K562 (cell line): Measurements from ENCODE around the gene ABLIM1. TPM values are rescaled to one million over a fixed set of nuclear protein-coding genes. Genes with fewer than 3 reads are reported as not detected.

Experiments used
- ATAC-seq: fragments of 200-7000 bp; cut with Tn5 transposase; 3 replicates; pipeline ENCODE4 v1.9.1; 2020; ENCODE audit warnings: moderate library complexity
- BruUV-seq: library from RNA; stranded (reverse); fragments of 400-500 nt; replicated peaks from 2 replicates; lab custom pipeline; 2021; lab: Mats Ljungman, UMichigan
- CTCF ChIA-PET: fragments of 300-600 bp; formaldehyde crosslinking; extraction: SDS; loops from one replicate; lab custom pipeline; 2021; ENCODE audit warnings: low intra/inter-chr PET ratio; lab: Yijun Ruan, JAX
- POLR2A ChIA-PET: fragments of 300-600, 350-650 bp; sonication (Branson Sonifier 250); formaldehyde crosslinking; extraction: SDS; loops from one replicate; lab custom pipeline; 2021; ENCODE audit warnings: antibody characterized with exemption, inconsistent platforms; lab: Yijun Ruan, JAX
- DNase-seq, 4 experiments: peaks; one replicate each; pipeline versions ENCODE4 v3.0.0 to v3.0.0-alpha.2; 2011 to 2018; ENCODE audit warnings: low spot score in 3 of 4, mixed read lengths in 3 of 4; ENCODE audit errors: extremely low read depth in 1 of 4
- FAIRE-seq: peaks from 2 replicates; lab custom pipeline; 2011; peaks lifted over from hg19 to GRCh38; lab: Jason Lieb, UNC
- H2AFZ ChIP-seq: 2 replicates; pipeline ENCODE4 v1.6.0; 2011; ENCODE audit warnings: low read depth, low read length, control low read depth, inconsistent platforms
- H3K27ac ChIP-seq: fragments of 200-600 bp; 3 replicates; pipeline ENCODE4 v1.8.0; 2011; ENCODE audit warnings: low read depth, mild to moderate bottlenecking, control low read depth, inconsistent platforms, low read length, moderate library complexity, mixed read lengths; ENCODE audit errors: extremely low read depth
- H3K27me3 ChIP-seq, 2 experiments: fragments of 300-600 bp in 1 of 2; 2 replicates in 1 of 2; 3 replicates in 1 of 2; pipeline versions ENCODE4 v1.6.0 to v1.8.0; 2011; ENCODE audit warnings: inconsistent platforms in 2 of 2, low read length in 2 of 2, mild to moderate bottlenecking in 1 of 2, mixed read lengths in 1 of 2, moderate library complexity in 1 of 2; ENCODE audit not compliant: control insufficient read depth in 2 of 2, insufficient read depth in 2 of 2
- H3K36me3 ChIP-seq: fragments of 300-600 bp; 3 replicates; pipeline ENCODE4 v1.8.0; 2011; ENCODE audit warnings: mild to moderate bottlenecking, low read length, inconsistent platforms; ENCODE audit not compliant: control insufficient read depth, insufficient read depth
- H3K4me1 ChIP-seq, 2 experiments: fragments of 200-600 bp in 1 of 2; replicated peaks in 1 of 2; 2 replicates in 1 of 2; 3 replicates in 1 of 2; pipeline versions ENCODE4 v1.5.1 to v1.8.0; 2011; ENCODE audit warnings: inconsistent platforms in 2 of 2, low read length in 2 of 2, mild to moderate bottlenecking in 1 of 2, mixed read lengths in 1 of 2, moderate library complexity in 1 of 2; ENCODE audit not compliant: control insufficient read depth in 2 of 2, insufficient read depth in 2 of 2
- H3K4me2 ChIP-seq: 2 replicates; pipeline ENCODE4 v1.6.1; 2011; ENCODE audit warnings: low read length, control low read depth, inconsistent platforms, mixed read lengths; ENCODE audit not compliant: insufficient read depth
- H3K4me3 ChIP-seq: fragments of 200-600 bp; sonication (generic), shearing (Covaris generic); 2 replicates; pipeline ENCODE4 v1.5.1; 2016; ENCODE audit warnings: control low read depth, inconsistent platforms
- H3K79me2 ChIP-seq: fragments of 200-600 bp; 3 replicates; pipeline ENCODE4 v1.8.0; 2011; ENCODE audit warnings: low read length, inconsistent platforms; ENCODE audit not compliant: control insufficient read depth, insufficient read depth
- H3K9ac ChIP-seq, 2 experiments: 2 replicates each; pipeline versions ENCODE4 v1.6.0 to v1.6.1; 2011; ENCODE audit warnings: low read depth in 2 of 2, low read length in 2 of 2, control low read depth in 1 of 2, inconsistent platforms in 1 of 2, mild to moderate bottlenecking in 1 of 2, mixed read lengths in 1 of 2; ENCODE audit not compliant: insufficient read depth in 1 of 2
- H3K9me1 ChIP-seq: one replicate; pipeline ENCODE4 v1.6.0; 2011; ENCODE audit warnings: inconsistent platforms, mild to moderate bottlenecking, low read length, moderate library complexity; ENCODE audit not compliant: control insufficient read depth, insufficient read depth
- H3K9me3 ChIP-seq: replicated peaks from 2 replicates; pipeline ENCODE4 v1.5.1; 2011; ENCODE audit warnings: low read depth, low read length, inconsistent platforms; ENCODE audit not compliant: control insufficient read depth, insufficient read depth
- H4K20me1 ChIP-seq: replicated peaks from 2 replicates; pipeline ENCODE4 v1.6.1; 2011; ENCODE audit warnings: low read length, inconsistent platforms, mixed read lengths; ENCODE audit not compliant: control insufficient read depth, insufficient read depth
- HINFP ChIP-seq: fragments of 450-650 bp; conservative IDR thresholded peaks from 2 replicates; pipeline ENCODE4 v1.6.1; 2016; ENCODE audit warnings: missing genetic modification characterization, low read depth, mild to moderate bottlenecking, control low read depth, missing compliant biosample characterization
- ILK ChIP-seq: fragments of 450-650 bp; IDR thresholded peaks from 2 replicates; pipeline ENCODE4 v1.6.1; 2016; ENCODE audit warnings: missing genetic modification characterization, low read depth, mild to moderate bottlenecking, missing compliant biosample characterization, moderate library complexity, borderline replicate concordance
- MGA ChIP-seq: fragments of 450-650 bp; IDR thresholded peaks from 2 replicates; pipeline ENCODE4 v1.6.1; 2016; ENCODE audit warnings: mild to moderate bottlenecking, moderate library complexity
- NFE2 ChIP-seq: IDR thresholded peaks from 2 replicates; pipeline ENCODE4 v1.6.1; 2014; ENCODE audit warnings: antibody characterized with exemption, low read depth
- POLR2G ChIP-seq: fragments of 200-400 bp; formaldehyde crosslinking; IDR thresholded peaks from 2 replicates; pipeline ENCODE4 v1.6.1; 2017; ENCODE audit warnings: low read depth, mild to moderate bottlenecking, antibody characterized with exemption, low read length, moderate library complexity
- SMAD3 ChIP-seq: fragments of 450-650 bp; formaldehyde crosslinking; conservative IDR thresholded peaks from 2 replicates; pipeline ENCODE4 v1.4.0; 2020; ENCODE audit warnings: mild to moderate bottlenecking
- SRSF3 ChIP-seq: fragments of 200-400 bp; formaldehyde crosslinking; IDR thresholded peaks from 2 replicates; pipeline ENCODE4 v1.6.1; 2016; ENCODE audit warnings: mild to moderate bottlenecking, low read length, moderate library complexity; ENCODE audit not compliant: insufficient read depth
- THRB ChIP-seq: fragments of 450-650 bp; formaldehyde crosslinking; conservative IDR thresholded peaks from 2 replicates; pipeline ENCODE4 v1.4.0; 2022; ENCODE audit warnings: mild to moderate bottlenecking, missing genetic modification characterization
- WGBS: fragments of 100-300 bp; shearing (Covaris generic); methylation state at CpG from one replicate; pipeline ENCODE4 v1.1.6; 2016; ENCODE audit warnings: low coverage, mixed read lengths; ENCODE audit not compliant: insufficient coverage; ENCODE audit errors: missing lambda C conversion rate; 5-methylcytosine and 5-hydroxymethylcytosine counted together
- in situ Hi-C: fragments of 300-500 bp; cut with MboI; formaldehyde crosslinking; loops from 4 replicates; pipeline ENCODE4 v1.15.0; 2018; ENCODE audit warnings: inconsistent platforms, mixed read lengths
- intact Hi-C: fragments of 100-400 bp; cut with micrococcal nuclease; formaldehyde crosslinking; loops from 2 replicates; pipeline ENCODE4 v1.14.2; 2022
- polyA plus RNA-seq, 8 experiments: library from polyadenylated mRNA; depleted of rRNA in 4 of 8; stranded (reverse) in 5 of 8; unstranded in 3 of 8; fragments of >200 nt; fragmentation: Nextera tagmentation in 2 of 8; fragmentation: Illumina TruSeq in 1 of 8; extraction: Ambion mirVana in 2 of 8; extraction: Trizol in 1 of 8; gene quantifications; 2 replicates each; pipeline versions ENCODE4 v1.2.1 to v1.2.3, GENCODE V29; 2011 to 2014; ENCODE audit warnings: inconsistent platforms in 1 of 8, missing spikeins in 1 of 8
- total RNA-seq, 7 experiments: library from RNA; depleted of rRNA in 6 of 7; stranded (reverse); fragments of >200 nt in 6 of 7; fragmentation: Illumina TruSeq in 2 of 7; extraction: Trizol in 2 of 7; gene quantifications; 2 replicates each; pipeline versions ENCODE4 v1.2.1 to v1.2.3, GENCODE V29; 2011 to 2021; ENCODE audit warnings: low replicate concordance in 1 of 7

The ABLIM1 gene
- total and polyA plus RNA-seq, 9 of the 15 experiments (the other 6 are each of a cell fraction or from before 2014, with no cell fraction given), result 0.07 to 0.49 (median 0.14) TPM; not detected in 6

GRCh38 chr10:114399576-114399975 is 258.5 kb downstream of the ABLIM1 start:
- in situ Hi-C loops, result no loop called here
- H3K27me3 ChIP-seq, result peaks cover 0 to 23% of the 10 kb centered on the region in 2 experiments; a peak in 3 of 5 replicates
- TF ChIP-seq ILK (tag) (no peak), SRSF3 (no peak), NFE2 (no peak), SMAD3 (CRISPR knock-in tag) (no peak), POLR2G (no peak), MGA (no peak), THRB (CRISPR knock-in tag) (no peak), HINFP (tag) (no peak)

More at GRCh38 chr10:114399576-114399975, 258.5 kb downstream of the ABLIM1 start:
- Histone ChIP-seq H2AFZ (no peak overlapping the region), H3K9ac (no peak overlapping the region), H3K36me3 (no peaks in the 10 kb centered on the region), H3K9me1 (no peaks in the 10 kb centered on the region), H3K27ac (no peak overlapping the region), H3K9me3 (no peaks in the 10 kb centered on the region), H3K4me2 (no peak overlapping the region), H4K20me1 (no peaks in the 10 kb centered on the region; the same call in 1 of the 2 replicates), H3K4me1 (peaks cover 0 to 5% of the 10 kb centered on the region in 2 experiments; a peak in 1 of 5 replicates), H3K79me2 (no peaks in the 10 kb centered on the region), H3K4me3 (no peak overlapping the region)
- ATAC-seq (no peak), DNase-seq (no peak), FAIRE-seq (no peak)
- CTCF ChIA-PET, result no interaction called here
- POLR2A ChIA-PET, result no interaction called here
- WGBS, result 5% methylated on average over 4 of the region's 6 CpGs
- no TSS peak for BruUV-seq
- intact Hi-C loops, result no loop called here
